Measurements from ENCODE around the gene LXN. TPM values are rescaled to one million over a fixed set of nuclear protein-coding genes. Genes with fewer than 3 reads are reported as not detected.

Gene LXN
- total RNA-seq, 1 donor from 2014 or later, result 70.6 TPM

DNA sequence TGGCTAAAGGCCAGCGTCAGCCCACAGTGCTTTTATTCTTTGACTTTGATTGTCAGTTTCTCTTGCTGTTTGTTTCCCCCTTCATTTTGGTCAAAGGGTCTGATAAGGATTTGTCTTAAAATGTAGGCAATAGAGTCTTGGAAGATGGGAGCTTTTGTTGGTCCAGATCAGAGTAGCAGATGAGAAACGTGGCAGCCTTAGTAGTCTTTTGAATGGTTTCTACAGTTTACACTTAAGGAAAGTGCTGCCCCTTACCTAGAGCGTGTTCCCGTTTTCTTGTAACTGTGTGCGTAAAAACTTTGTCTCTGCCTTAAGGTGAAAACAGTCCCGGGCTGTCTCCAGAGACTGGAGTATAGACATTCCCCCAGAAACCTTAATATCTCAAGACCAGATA, 630 bp downstream of the LXN start:
- Mint-ChIP-seq H3K4me1 (ENCODE audit: unreplicated experiment) (peaks cover 19% of the 10 kb centered on the region), H3K9me3 (ENCODE audit: unreplicated experiment) (no peaks in the 10 kb centered on the region), H3K27ac (ENCODE audit: unreplicated experiment) (peak overlapping the region; percentile 95), H3K36me3 (ENCODE audit: low read depth, unreplicated experiment) (peaks cover 16% of the 10 kb centered on the region), H3K27me3 (ENCODE audit: unreplicated experiment) (peaks cover 3% of the 10 kb centered on the region), H3K4me3 (ENCODE audit: unreplicated experiment) (peak overlapping the region; percentile 92)
- TF ChIP-seq CTCF (IDR thresholded peaks at IDR 0.05; ENCODE audit: unreplicated experiment), result no peak
- DNase-seq (ENCODE audit: low spot score), result no peak

GRCh38 chr3:158668506-158668905, 3.9 kb downstream of the LXN start:
- peak overlapping the region; percentile 52 for H3K4me3 Mint-ChIP-seq (ENCODE audit: unreplicated experiment)
- H3K4me1 Mint-ChIP-seq (ENCODE audit: unreplicated experiment), result peaks cover 24% of the 10 kb centered on the region
- no peaks in the 10 kb centered on the region for H3K9me3 Mint-ChIP-seq (ENCODE audit: unreplicated experiment)
- peaks cover 2% of the 10 kb centered on the region for H3K27me3 Mint-ChIP-seq (ENCODE audit: unreplicated experiment)
- DNase-seq (ENCODE audit: low spot score), result no peak
- no peak for TF ChIP-seq CTCF (IDR thresholded peaks at IDR 0.05; ENCODE audit: unreplicated experiment)
- peaks cover 34% of the 10 kb centered on the region for H3K36me3 Mint-ChIP-seq (ENCODE audit: low read depth, unreplicated experiment)
- H3K27ac Mint-ChIP-seq (ENCODE audit: unreplicated experiment), result peak overlapping the region; percentile 64

GRCh38 chr3:158666416-158666815, 6.0 kb downstream of the LXN start:
- H3K27me3 Mint-ChIP-seq (ENCODE audit: unreplicated experiment), result peaks cover 2% of the 10 kb centered on the region
- peaks cover 29% of the 10 kb centered on the region for H3K36me3 Mint-ChIP-seq (ENCODE audit: low read depth, unreplicated experiment)
- no peak overlapping the region for H3K27ac Mint-ChIP-seq (ENCODE audit: unreplicated experiment)
- H3K4me3 Mint-ChIP-seq (ENCODE audit: unreplicated experiment), result no peak overlapping the region
- DNase-seq (ENCODE audit: low spot score), result no peak
- H3K9me3 Mint-ChIP-seq (ENCODE audit: unreplicated experiment), result no peaks in the 10 kb centered on the region
- peaks cover 15% of the 10 kb centered on the region for H3K4me1 Mint-ChIP-seq (ENCODE audit: unreplicated experiment)
- TF ChIP-seq CTCF (IDR thresholded peaks at IDR 0.05; ENCODE audit: unreplicated experiment), result no peak

DNA sequence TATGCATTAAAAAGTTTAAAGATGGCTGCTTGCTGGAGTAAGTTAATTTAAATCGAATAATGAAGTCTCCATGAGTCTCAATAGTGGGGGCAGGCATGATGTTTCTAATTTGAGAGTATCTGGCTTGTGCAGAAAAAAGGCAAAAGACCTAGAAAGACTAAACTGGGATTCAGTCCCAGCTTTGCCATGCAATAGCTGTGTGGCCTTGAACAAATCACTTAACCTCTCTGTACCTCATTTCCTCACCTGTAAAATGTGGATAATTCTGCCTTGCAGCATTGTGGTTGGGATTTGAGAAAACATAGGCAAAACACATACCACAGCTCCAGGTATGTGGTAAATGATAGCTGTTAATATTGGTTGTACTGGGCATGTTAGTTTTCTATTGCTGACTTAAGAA, 8.6 kb downstream of the LXN start:
- H3K27ac Mint-ChIP-seq (ENCODE audit: unreplicated experiment), result no peak overlapping the region
- H3K4me3 Mint-ChIP-seq (ENCODE audit: unreplicated experiment), result no peak overlapping the region
- H3K9me3 Mint-ChIP-seq (ENCODE audit: unreplicated experiment), result no peaks in the 10 kb centered on the region
- peaks cover 26% of the 10 kb centered on the region for H3K36me3 Mint-ChIP-seq (ENCODE audit: low read depth, unreplicated experiment)
- no peak for TF ChIP-seq CTCF (IDR thresholded peaks at IDR 0.05; ENCODE audit: unreplicated experiment)
- DNase-seq (ENCODE audit: low spot score), result no peak
- H3K4me1 Mint-ChIP-seq (ENCODE audit: unreplicated experiment), result peaks cover 26% of the 10 kb centered on the region
- peaks cover 2% of the 10 kb centered on the region for H3K27me3 Mint-ChIP-seq (ENCODE audit: unreplicated experiment)

GRCh38 chr3:158663246-158663645, 9.2 kb downstream of the LXN start:
- no peaks in the 10 kb centered on the region for H3K9me3 Mint-ChIP-seq (ENCODE audit: unreplicated experiment)
- peaks cover 25% of the 10 kb centered on the region for H3K36me3 Mint-ChIP-seq (ENCODE audit: low read depth, unreplicated experiment)
- no peak overlapping the region for H3K4me3 Mint-ChIP-seq (ENCODE audit: unreplicated experiment)
- peaks cover 26% of the 10 kb centered on the region for H3K4me1 Mint-ChIP-seq (ENCODE audit: unreplicated experiment)
- DNase-seq (ENCODE audit: low spot score), result no peak
- H3K27ac Mint-ChIP-seq (ENCODE audit: unreplicated experiment), result no peak overlapping the region
- peaks cover 2% of the 10 kb centered on the region for H3K27me3 Mint-ChIP-seq (ENCODE audit: unreplicated experiment)
- no peak for TF ChIP-seq CTCF (IDR thresholded peaks at IDR 0.05; ENCODE audit: unreplicated experiment)
